HL-60/S4 treated with retinoic acid at 250 ng/mL for 4 days and 3 days (cell line): ENCODE data around the gene NLN.
"Not testable (repeated sequence)": the region's sequence is repeated elsewhere in the genome, so short reads cannot be mapped to it uniquely, and the experiment has no call there.

Source experiments
- in situ Hi-C: fragments of 300-500 bp; cut with MboI; formaldehyde crosslinking; loops from 2 replicates; pipeline ENCODE4 v1.7.0; 2022; ENCODE audit warnings: low sequenced_read_pairs

Gene NLN

DNA sequence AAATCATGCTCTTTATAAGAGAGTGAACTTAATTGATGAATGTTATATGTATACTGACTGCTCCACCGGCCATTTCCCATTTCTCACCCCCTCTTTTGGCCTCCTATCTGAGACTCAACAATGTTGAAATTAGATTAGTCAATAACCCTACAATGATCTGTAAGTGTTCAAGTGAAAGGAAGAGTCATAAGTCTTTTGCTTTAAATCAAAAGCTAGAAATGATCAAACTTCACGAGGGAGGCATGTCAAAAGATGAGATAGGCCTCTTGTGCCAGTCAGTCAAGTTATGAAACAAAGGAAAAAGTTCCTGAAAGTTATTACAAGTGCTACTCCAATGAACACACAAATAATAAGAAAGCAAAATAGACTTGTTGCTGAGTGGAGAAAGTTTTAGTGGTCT is 83.1 kb downstream of the NLN start:
- in situ Hi-C loops = no loop called here

DNA sequence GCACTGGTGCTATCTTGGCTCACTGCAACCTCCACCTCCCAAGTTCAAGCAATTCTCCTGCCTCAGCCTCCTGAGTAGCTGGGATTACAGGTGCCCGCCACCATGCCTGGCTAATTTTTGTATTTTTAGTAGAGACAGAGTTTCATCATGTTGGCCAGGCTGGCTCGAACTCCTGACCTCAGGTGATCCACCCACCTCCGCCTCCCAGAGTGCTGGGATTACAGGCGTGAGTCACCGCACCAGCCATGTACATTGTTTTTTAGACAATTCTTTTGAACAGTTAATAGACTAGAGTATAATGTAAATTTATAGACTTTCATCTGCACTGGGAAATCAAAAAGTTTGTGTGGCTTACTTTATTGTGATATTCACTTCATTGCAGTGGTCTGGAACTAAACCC is 85.5 kb downstream of the NLN start:
- in situ Hi-C loops = not testable (repeated sequence)

DNA sequence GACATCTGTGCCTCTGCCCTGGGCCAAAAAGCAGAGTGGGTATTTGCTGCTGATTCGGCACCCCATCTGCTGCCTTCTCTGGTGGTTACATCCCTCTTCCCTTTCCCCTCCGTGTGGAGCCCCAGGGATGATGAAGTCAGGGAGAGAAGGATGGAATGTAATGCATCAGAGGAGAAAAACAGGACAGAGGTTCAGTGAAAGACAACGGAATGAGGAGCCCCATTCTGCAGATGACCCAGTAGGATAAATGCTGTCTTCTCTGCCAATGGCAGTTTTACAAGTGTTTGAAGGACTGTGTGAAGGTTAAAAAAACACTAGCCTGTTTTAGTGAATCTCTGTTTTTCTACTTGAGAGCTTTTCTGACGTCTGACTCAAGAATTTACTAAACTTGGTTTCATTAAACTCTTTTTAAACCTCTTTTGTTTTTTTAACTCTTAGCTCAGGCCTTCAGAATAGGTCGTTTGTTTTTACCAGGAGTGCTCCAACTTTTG is 86.3 kb downstream of the NLN start:
- in situ Hi-C loops = no loop called here

DNA sequence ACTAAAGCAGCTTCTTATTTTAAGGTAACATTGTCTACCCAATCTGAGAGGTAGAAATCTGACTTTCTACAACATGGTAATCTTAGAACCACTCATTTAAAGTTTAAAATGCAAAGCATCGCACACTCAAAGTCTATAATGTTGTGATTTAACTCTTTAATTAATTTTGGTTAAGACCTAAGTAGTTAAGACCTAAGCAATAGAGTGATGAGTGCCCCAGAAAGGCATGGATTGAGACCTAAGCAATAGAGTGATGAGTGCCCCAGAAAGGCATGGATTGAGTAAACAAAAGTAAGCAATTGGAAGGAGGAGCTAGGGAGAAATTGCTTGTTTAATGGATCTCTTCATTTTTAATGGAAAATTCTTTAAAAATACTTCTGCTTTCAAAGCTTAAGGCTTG is 86.8 kb downstream of the NLN start:
- in situ Hi-C loops = no loop called here

DNA sequence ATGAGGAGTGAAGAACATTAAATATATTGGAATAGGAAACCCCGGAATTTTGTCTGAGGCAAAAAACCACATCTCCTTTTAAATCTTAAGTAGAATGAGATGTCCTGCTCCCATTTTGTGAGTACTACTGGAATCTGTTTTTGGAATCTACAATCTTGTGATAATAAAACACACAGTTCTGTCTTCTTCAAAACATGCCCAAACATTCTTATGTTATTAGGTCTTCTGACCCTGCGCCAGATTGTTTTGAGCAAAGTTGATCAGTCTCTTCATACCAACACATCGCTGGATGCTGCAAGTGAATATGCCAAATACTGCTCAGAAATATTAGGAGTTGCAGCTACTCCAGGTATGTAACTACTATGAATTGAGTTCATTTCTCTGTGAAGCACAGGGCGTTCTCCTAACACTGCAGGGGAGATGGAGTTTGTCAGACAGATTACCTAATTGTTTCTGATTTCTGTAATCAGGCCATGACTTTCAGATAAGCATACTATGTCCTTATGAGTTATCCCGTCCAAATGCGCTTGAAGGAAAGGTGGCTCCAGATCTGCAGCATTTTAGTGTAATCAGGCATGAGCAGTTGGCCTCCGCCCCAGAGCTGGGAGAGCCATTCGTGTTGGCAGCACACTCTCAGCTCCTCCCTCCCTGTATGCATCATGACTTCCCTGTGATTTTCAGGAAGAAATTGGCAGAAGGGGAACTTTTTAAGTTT is 88.0 kb downstream of the NLN start:
- in situ Hi-C loops = no loop called here

DNA sequence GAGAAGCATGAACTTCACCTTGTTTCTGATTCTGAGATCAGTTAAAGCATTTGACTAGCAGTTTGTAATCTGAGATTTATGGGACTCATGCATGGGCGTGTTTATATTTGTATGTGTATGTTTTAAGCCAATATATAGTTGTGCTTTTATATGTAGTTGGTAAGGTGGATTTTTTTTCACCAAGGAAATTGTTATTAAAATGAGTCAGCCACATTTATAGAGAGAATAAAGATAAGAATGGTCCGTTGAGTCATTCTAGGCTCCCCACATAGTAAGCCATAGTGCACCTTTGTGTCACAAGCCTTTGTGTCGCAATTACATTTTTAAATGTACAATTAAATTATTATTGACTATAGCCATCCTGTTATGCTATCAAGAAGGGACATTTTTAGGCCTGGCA is 89.0 kb downstream of the NLN start:
- in situ Hi-C loops = no loop called here

DNA sequence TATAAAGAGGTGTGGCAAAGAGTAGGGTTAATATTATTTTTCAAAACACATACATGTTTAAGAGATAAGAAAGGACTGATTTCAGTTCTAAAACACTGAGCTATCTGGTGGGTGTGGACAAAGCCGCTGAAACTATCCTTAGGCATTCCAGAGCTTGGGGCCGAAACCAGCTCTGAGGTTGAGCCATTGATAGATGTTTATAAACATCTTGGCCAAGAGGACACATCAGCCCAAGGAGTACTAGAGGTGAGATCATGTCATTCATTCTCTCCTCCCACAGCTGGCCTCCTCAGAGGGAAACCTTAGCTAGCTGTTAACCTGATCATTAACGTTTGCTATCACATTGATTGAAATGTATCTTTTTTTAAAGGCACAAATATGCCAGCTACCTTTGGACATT is 89.9 kb downstream of the NLN start:
- in situ Hi-C loops = no loop called here

DNA sequence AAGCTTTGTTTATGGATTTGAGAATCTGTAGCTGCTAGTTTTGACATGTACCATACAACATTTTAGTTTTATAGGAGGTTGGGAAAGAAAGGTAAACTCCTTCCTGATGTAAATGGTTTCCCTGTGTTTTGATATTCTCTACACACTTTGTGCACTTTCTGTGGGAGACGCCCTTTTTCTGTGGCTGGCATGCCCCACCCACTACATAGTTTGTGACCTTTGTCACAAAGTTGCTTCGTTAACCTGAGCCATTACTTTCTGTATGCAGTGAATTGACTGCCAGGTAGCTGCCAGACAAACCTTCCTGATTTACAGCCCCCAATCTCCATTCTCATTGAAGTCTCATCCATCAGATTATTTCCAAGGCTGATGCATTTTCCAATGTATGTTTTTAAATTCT is 90.6 kb downstream of the NLN start:
- in situ Hi-C loops = no loop called here

DNA sequence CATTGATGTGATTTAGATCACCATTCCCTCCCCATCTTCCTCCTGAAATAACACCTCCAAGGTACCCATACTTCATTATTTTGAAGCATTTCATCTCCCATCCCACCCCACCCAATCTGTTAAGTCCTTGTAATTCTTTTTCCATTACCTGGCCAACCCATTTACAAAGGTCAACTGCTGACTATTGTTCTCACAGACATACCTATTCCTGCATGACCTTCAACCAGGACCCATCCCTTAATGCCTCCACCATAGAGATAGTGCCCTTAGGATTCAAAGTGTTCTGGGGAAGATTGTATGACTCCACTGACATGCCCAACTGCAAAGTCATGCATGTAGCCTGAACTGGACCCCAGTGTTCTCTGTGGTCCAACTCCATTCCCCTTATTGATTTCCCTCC is 91.2 kb downstream of the NLN start:
- in situ Hi-C loops = no loop called here

DNA sequence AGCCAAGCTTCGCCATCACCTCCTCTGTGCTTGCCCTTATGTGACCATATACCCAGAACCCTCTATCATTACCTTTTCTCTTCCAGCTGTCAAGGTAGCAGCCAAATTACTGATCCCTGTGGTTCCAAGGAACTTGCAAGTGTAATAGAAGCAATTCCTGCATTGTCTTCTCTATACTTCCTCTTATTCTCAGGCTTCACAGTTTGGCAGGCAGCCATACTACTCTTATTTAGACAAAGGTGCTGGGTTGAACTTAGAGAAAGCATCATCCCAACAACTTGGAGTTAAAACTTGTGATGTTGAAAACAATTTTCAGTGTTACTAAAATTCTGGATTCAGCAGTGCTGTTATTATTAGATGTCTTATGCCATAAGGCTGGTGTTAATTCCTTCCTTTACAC is 93.2 kb downstream of the NLN start:
- in situ Hi-C loops = no loop called here

DNA sequence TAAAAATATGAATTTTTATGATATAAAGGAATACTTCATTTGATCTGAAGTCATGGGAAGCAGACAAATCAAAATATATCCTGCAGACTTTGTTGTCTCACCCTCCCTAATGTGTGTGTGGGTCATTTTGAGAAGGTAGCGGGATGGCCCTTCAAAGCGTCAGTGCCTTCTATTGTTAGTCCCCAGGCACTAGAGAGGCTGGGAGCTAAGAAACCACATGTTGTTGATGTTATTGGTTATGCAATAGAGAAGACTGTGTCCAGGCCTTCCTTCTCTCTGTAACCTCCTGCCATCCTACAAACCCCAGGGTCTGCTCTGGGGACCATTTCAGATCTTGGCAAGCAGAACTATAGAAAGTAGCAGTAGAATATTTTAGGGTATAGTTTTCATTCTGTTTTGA is 94.7 kb downstream of the NLN start:
- in situ Hi-C loops = no loop called here

DNA sequence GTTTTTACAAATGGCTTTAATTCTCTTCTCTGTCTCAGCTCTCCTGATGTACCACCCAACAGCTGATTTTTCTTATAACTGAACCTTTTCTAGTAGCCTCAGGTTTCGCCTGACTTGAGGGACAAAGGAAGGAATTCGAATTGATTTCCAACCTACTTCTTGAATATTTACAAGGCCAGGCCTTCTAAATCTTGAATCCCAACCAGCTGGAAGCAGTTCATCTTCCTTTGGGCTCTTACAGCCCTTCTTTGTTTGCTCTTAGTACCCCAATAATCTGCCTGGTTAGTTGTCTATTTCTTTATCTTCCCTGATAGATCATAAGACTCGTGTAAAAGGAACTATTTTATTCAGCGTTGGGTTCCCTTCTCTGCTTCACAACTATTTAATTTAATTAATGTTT is 95.9 kb downstream of the NLN start:
- in situ Hi-C loops = no loop called here

DNA sequence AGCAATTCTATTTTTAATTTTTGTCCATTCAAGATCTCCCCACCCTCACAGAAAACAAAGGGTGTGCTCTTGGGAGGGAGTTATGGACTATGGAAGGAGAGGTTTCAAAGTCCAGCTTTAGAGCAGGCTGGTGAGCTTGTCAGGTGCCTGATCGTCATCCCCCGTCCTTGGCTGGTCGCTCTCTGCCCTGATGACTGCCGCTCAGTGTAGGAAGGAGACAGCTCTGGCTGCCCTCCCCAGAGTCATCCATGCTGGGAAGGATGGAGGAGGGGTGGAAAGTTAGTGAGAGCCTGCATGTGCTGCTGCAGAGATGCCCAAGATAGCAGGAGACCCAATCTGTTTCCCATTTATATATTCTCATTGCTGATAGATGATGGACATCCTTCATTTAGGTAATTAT is 96.6 kb downstream of the NLN start:
- in situ Hi-C loops = no loop called here

DNA sequence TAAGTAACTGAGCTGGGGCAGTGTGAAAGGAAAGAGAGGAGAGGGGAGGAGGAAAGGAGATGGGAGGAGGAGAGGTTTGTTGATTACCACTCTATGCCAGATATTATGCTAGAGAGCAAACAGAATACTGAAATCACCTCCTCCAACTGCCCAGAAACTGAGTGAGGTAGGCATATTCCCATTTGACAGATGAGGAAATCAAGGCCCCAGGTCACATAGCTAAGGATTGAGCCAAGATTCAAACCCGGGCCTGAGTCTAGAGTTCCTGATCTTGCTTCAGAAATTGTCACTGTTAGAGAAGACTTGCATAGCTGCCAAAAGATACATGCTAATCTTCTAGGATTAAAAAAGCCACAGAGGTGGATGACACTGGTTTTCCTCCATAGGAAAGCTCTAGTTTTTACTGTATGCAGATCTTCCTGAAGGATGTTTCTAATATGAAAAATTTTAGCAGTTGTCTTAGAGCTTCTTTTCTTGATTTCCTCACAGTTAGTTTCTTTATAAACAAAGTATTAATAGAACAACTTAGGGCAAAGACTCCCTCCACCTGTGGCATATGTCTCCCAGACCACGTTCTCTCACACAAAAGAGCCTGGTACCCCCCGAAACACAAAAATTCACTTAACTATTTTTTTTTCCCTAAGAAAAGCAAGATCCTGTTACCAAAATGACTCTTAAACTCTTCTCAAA is 97.4 kb downstream of the NLN start:
- in situ Hi-C loops = no loop called here

DNA sequence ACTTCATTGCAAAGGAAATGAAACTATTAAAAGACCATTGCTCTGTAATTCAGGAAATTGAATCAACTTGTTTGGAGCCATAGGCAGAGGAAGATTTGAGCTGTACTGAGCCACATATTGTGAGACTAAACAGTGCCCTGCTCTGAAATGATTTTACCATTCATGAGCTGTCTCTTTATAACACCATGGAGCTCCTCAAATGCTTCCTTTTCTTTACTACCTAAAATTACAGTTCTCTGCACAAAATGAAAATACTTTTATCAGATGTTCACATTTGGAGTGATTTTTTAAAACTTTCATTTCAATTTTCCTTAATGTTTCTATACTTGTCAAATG is 97.9 kb downstream of the NLN start:
- in situ Hi-C loops = no loop called here

DNA sequence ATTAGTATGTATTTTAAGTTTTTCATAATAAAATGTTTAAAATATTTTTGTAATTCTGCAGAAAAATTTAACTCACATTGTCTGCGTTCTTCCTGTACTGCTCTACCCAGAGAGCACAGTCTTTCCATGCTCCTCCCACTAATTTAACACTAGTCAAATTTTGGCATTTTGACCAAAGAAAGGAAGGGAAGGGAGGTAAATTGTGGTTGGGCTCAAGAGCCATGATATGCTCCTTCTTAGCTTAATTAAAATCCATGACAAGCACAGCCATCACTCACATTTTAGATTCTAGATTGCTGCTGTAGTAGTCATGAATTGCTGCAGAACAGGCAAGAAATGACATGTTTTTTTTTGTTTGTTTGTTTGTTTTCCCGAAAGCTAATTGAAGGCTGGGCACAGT is 98.4 kb downstream of the NLN start:
- in situ Hi-C loops = no loop called here

DNA sequence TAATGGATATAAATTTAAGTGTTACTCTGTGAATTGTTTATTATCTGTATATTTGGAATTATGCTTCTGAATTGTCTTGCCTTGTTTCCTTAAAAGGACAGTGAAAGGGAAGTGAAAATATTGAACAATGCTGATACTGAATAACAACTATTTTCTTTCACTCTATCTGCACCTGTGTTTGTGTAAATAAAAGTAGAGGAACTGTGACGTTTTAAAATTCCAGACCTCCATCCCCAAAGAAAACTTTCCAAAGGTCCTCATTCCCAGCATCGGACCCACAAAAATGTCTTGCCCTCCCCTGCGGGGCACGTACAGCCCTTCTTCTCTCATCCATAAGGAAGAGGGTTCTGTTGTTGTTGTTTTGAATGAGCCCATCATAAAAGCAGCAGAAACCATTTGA is 100.0 kb downstream of the NLN start:
- in situ Hi-C loops = no loop called here

DNA sequence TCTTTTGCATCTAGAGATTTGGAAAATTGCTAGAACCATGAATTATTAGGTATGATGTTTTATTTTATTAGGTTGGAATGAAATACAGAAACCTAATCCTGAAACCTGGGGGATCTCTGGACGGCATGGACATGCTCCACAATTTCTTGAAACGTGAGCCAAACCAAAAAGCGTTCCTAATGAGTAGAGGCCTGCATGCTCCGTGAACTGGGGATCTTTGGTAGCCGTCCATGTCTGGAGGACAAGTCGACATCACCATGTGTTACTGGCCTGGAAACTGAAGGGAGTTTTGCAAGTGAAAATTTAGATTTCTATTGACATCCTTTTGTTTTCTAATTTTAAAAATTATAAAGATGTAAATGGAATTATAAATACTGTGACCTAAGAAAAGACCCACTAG is 100.7 kb downstream of the NLN start:
- in situ Hi-C loops = no loop called here

DNA sequence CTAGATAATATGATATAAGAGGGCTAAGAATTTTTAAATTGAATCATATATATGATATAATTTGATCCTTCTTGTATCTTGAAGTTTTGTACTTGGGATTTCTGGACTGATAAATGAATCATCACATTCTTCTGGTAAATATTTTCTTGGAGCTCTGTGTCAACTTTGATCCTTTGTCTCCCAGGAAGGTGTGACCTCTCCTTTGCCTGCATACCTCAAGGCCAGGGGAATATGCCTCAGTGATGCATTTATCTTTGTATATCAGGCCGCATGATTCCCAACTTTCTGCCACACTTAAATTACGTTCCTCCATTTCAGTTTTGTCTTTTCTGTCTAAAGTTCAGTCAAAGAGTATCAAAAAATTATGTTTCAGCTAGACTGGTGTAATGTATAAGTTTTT is 101.2 kb downstream of the NLN start:
- in situ Hi-C loops = no loop called here

DNA sequence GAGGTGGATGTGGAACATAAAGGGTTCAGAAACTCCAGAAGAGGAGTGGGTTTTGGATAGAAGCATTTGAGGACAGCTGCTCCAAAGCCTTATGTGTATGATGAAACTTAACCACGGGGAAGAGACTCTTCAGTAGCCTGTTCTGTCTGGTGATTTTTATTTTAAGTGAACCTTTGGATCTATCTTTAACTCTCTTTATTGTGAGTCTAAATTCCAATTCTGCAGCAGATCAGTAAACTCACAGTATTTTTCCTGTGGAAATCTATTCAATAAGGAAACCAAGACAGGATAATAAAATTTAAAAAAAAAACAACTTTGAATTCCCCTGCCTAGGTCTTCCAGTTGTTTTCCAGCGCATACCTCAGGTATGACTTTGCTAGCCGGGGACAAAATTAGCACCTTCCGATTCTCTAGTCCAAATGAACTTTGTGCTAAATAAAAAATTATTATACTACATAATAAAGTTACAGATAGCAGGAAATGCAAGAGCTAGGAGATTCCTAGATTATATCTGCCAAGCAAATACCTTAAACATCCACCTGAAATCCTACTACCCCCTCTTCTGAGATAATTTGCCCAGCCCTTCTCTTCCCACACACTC is 101.9 kb downstream of the NLN start:
- in situ Hi-C loops = no loop called here

DNA sequence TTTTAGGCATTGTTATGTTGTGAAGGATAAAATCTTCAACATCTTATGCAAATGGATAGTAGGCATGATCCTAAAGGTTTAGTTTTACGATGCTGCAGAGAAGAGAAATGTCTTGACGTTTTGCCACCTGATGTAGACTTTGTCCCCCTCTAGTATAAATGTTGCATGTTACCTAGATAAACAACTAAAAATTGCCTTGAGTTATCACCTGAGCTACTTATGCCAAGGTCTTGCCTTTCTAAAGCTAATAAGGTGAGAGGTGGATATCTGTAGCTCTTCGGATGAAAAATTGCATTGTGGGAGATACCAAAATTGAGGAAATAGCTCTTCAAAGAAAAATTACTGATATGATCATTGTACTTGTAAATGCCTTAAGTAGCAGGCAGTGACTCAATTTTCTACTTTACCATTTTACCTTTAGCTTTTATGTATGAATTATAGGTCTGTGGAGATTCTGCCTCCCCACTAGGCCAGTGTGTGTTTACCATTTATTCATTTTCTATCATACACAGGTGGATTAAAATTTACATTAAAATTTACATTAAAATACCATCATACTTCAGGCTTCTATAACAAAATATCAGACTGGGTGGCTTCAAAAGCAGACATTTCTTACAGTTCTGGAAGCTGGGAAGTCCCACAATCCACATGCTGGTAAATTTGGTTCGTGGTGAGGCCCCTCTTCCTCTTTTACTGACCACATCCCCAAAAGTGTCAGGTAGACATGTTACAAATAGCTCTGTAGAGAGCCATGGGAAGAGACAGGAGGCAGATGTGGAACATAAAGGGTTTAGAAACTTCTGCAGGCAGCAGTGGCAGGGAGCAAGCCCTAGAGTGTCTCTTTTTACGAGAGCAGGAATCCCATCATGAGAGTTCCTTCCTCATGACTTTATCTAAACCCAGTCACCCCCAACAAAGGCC is 103.7 kb downstream of the NLN start:
- in situ Hi-C loops = no loop called here
